Breast epithelium (tissue), 4 donors: ENCODE data around the gene TIFAB. TPM values are rescaled to one million over a fixed set of nuclear protein-coding genes. Genes with fewer than 3 reads are reported as not detected.

ENCODE experiments used
- DNase-seq, 2 donors: peaks; one replicate each; pipeline ENCODE4 v3.0.0-alpha.2; 2019; ENCODE audit warnings: low spot score in 2 of 2
- H3K27ac ChIP-seq, 2 donors: fragments of 200-600 bp; sonication (generic) in 1 of 2; one replicate each; pipeline ENCODE4 v1.5.1; 2016 to 2019; ENCODE audit warnings: mild to moderate bottlenecking in 1 of 2
- H3K27me3 ChIP-seq, 2 donors: fragments of 200-600 bp; sonication (generic) in 1 of 2; one replicate each; pipeline versions ENCODE4 v1.5.1 to v1.6.0; 2017 to 2019; ENCODE audit warnings: control low read depth in 1 of 2, mild to moderate bottlenecking in 1 of 2
- H3K36me3 ChIP-seq: fragments of 200-600 bp; one replicate; pipeline ENCODE4 v1.5.1; 2019
- H3K4me1 ChIP-seq, 2 donors: fragments of 200-600 bp; sonication (generic); one replicate each; pipeline ENCODE4 v1.5.1; 2016 to 2019; ENCODE audit warnings: control low read depth in 1 of 2
- H3K4me3 ChIP-seq, 3 donors: fragments of 200-600 bp; sonication (generic); 1 replicate in 2 of 3; 2 replicates in 1 of 3; pipeline ENCODE4 v1.5.1; 2016 to 2019; ENCODE audit warnings: mild to moderate bottlenecking in 3 of 3, moderate library complexity in 2 of 3
- H3K9me3 ChIP-seq, 2 donors: fragments of 200-600 bp; sonication (generic) in 1 of 2; one replicate each; pipeline ENCODE4 v1.5.1; 2016 to 2019; ENCODE audit warnings: control low read depth in 1 of 2
- POLR2A ChIP-seq: fragments of 450-650 bp; IDR thresholded peaks from one replicate; pipeline ENCODE4 v1.6.1; 2016; ENCODE audit warnings: antibody characterized with exemption, mild to moderate bottlenecking, moderate library complexity
- POLR2AphosphoS5 ChIP-seq, 3 donors: sonication (generic); formaldehyde crosslinking; IDR thresholded peaks; one replicate each; pipeline ENCODE4 v1.6.1; 2017; ENCODE audit warnings: antibody characterized with exemption in 3 of 3
- intact Hi-C: fragments of 100-400 bp; cut with DNase I; formaldehyde crosslinking; loops from one replicate; pipeline ENCODE4 v1.15.1; 2023; ENCODE audit warnings: low total_unique reads
- total RNA-seq, 3 donors: library from RNA; depleted of rRNA; stranded (reverse); fragments of >200 nt; gene quantifications; one replicate each; pipeline ENCODE4 v1.1.0, GENCODE V29; 2016
- TF ChIP-seq, protein P1 (sequence below), 3 donors: fragments of 450-650 bp; IDR thresholded peaks; one replicate each; pipeline ENCODE4 v1.5.1; 2016 to 2017; ENCODE audit warnings: antibody characterized with exemption in 3 of 3, mild to moderate bottlenecking in 3 of 3, moderate library complexity in 3 of 3

TIFAB gene
- total RNA-seq, 3 donors from 2014 or later: not detected

GRCh38 chr5:135450952-135451351 is 1.2 kb downstream of the TIFAB start:
- DNase-seq: no peak
- intact Hi-C loops: no loop called here

DNA sequence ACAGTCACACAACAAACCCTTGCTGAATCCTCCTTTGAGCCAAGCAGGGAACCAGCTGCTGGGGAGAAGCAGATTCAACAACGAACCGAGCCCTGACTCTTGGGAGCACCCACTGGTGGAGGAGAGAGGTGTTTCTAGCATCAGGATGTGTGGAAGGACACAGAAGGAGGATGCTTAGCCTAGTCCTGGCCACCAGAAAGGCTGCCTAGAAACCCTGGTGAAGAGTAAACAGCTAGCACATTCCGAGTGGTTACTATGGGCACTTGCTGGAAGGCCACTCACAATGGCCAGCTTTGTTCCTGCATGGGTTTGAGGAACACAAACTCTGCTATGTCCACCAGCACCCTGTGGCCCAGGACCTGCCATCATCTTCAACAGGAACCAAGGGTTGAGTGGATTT is 1.8 kb downstream of the TIFAB start:
- intact Hi-C loops: no loop called here
- no peaks in the 10 kb centered on the region for H3K36me3 ChIP-seq
- TF ChIP-seq POLR2A: no peak
- TF ChIP-seq, protein P1, sequence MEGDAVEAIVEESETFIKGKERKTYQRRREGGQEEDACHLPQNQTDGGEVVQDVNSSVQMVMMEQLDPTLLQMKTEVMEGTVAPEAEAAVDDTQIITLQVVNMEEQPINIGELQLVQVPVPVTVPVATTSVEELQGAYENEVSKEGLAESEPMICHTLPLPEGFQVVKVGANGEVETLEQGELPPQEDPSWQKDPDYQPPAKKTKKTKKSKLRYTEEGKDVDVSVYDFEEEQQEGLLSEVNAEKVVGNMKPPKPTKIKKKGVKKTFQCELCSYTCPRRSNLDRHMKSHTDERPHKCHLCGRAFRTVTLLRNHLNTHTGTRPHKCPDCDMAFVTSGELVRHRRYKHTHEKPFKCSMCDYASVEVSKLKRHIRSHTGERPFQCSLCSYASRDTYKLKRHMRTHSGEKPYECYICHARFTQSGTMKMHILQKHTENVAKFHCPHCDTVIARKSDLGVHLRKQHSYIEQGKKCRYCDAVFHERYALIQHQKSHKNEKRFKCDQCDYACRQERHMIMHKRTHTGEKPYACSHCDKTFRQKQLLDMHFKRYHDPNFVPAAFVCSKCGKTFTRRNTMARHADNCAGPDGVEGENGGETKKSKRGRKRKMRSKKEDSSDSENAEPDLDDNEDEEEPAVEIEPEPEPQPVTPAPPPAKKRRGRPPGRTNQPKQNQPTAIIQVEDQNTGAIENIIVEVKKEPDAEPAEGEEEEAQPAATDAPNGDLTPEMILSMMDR (IDR thresholded peaks at IDR 0.05): no peak
- no peak for TF ChIP-seq POLR2AphosphoS5 (IDR thresholded peaks at IDR 0.05)
- H3K4me1 ChIP-seq: no peaks in the 10 kb centered on the region
- H3K4me3 ChIP-seq: no peak overlapping the region
- no peak overlapping the region for H3K27ac ChIP-seq
- H3K27me3 ChIP-seq: no peaks in the 10 kb centered on the region
- no peaks in the 10 kb centered on the region for H3K9me3 ChIP-seq
- DNase-seq: no peak

More at GRCh38 chr5:135450952-135451351, 1.2 kb downstream of the TIFAB start:
- no peaks in the 10 kb centered on the region for H3K9me3 ChIP-seq
- H3K4me3 ChIP-seq: no peak overlapping the region
- no peaks in the 10 kb centered on the region for H3K27me3 ChIP-seq
- no peaks in the 10 kb centered on the region for H3K36me3 ChIP-seq
- no peaks in the 10 kb centered on the region for H3K4me1 ChIP-seq
- no peak overlapping the region for H3K27ac ChIP-seq
- TF ChIP-seq, protein P1 (IDR thresholded peaks at IDR 0.05): no peak
- TF ChIP-seq POLR2A (no peak), POLR2AphosphoS5 (IDR thresholded peaks at IDR 0.05) (no peak)

DNA sequence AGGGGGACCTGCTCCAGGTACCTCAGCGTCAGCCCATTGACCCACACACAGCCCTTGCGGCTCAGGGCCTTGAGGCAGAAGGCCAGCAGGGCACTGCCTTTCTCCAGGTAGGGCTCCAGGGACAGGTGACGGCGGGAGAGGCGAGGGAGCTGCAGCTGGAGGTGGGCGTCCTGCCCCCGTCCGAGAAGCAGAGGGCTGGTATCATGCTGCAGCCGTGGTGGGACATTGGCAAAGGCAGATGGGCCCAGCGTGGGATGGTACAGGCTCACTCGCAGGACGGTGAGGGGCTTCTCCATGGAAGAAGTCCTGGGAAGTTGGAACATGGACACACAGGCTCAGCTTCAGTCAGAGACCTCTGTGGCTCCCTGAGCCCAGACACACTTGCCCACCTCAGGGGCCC is 2.5 kb downstream of the TIFAB start:
- no peaks in the 10 kb centered on the region for H3K9me3 ChIP-seq
- H3K36me3 ChIP-seq: no peaks in the 10 kb centered on the region
- no peaks in the 10 kb centered on the region for H3K4me1 ChIP-seq
- TF ChIP-seq, protein P1 (IDR thresholded peaks at IDR 0.05): no peak
- TF ChIP-seq POLR2A (no peak), POLR2AphosphoS5 (IDR thresholded peaks at IDR 0.05) (no peak)
- H3K4me3 ChIP-seq: no peak overlapping the region
- intact Hi-C loops: no loop called here
- no peak for DNase-seq
- no peak overlapping the region for H3K27ac ChIP-seq
- H3K27me3 ChIP-seq: no peaks in the 10 kb centered on the region

DNA sequence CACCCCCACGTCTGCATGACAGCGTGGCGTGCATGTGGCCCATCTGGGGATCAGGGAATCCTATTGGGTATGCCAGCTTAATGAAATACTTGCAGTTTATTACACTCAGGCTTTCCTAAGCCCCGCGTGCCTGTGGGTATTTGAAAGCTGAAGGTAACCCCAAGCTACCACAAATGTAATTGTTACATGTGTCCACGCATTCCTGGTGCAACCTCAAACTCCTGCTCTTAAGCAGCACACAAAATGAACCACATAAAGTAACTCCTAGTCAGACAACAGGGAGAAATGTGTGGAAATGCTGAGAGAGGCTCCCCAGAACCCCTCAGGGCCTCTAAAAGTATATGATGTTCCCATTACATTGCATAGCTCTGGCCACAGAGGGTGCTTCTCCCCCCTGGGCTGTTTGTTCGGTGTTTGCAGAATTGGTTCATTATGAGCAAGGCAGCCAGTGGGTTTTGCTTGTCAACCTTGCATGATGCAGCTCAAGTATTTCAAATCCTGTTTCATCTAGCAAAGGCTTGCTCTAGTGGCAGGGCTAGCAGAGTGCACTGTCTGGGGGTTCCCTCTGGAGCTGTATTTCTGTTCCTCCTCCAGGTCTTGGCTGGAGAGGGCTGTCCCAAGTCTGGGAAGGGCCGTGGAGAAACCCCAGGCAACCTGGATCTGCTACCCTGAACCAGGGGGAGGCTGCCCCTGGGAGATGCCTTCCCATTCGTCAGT is 3.2 kb downstream of the TIFAB start:
- no peak for DNase-seq
- intact Hi-C loops: no loop called here
- Histone ChIP-seq H3K4me1 (no peaks in the 10 kb centered on the region), H3K27me3 (no peaks in the 10 kb centered on the region), H3K27ac (no peak overlapping the region), H3K36me3 (no peaks in the 10 kb centered on the region), H3K4me3 (no peak overlapping the region), H3K9me3 (no peaks in the 10 kb centered on the region)
- TF ChIP-seq, protein P1 (IDR thresholded peaks at IDR 0.05): no peak
- no peak for TF ChIP-seq POLR2A
- TF ChIP-seq POLR2AphosphoS5 (IDR thresholded peaks at IDR 0.05): no peak

DNA sequence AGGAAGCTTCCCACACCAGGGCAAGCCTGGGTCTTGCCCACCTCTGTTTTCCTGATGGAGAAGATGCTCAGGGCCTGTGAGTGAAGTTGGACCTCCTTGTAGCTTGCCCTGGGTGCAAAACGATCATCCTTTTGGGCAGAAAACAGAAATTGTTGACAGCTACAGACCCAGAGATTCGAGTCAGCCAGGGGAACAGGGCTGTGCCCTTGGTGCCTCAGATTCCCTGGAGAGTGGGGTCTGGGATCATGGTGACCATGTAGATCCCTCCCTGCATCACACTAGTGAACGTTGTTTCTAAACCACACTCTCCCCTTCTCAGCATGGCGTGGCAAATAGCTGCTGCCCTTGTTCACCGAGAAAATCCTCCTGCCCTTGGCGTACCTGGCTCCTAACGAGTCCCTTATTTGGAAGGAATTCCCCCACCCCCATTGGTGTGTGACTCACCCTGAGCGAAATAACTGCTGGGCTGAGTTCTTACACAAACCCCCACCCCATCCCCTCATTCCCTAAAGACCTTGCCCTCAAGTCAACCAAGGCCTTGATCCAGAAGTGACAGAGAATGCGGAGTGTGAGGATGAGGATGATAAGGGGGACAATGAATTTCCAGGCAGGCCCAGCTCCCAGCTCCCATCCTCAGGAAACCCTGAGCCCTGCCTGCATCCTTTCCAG is 3.9 kb downstream of the TIFAB start:
- TF ChIP-seq, protein P1 (IDR thresholded peaks at IDR 0.05): no peak
- TF ChIP-seq POLR2A (no peak), POLR2AphosphoS5 (IDR thresholded peaks at IDR 0.05) (no peak)
- Histone ChIP-seq H3K9me3 (no peaks in the 10 kb centered on the region), H3K4me1 (no peaks in the 10 kb centered on the region), H3K27me3 (no peaks in the 10 kb centered on the region), H3K36me3 (no peaks in the 10 kb centered on the region), H3K27ac (no peak overlapping the region), H3K4me3 (no peak overlapping the region)
- intact Hi-C loops: no loop called here
- DNase-seq: no peak
